Measurements from ENCODE around the gene KCNC4. TPM values are rescaled to one million over a fixed set of nuclear protein-coding genes. Genes with fewer than 3 reads are reported as not detected.

Gene KCNC4
- total RNA-seq, 1 experiment from 2014 or later = 8.9 TPM

GRCh38 chr1:110235834-110236682 lies 25.9 kb downstream of the KCNC4 start:
- H3K27ac ChIP-seq (ENCODE audit: insufficient read length, low read depth, low read length) = no peak overlapping the region
- H3K4me2 ChIP-seq (ENCODE audit: insufficient read depth, insufficient read length, low read length) = no peak overlapping the region
- no peak overlapping the region for H3T11ph ChIP-seq (ENCODE audit: low read length)
- H4K5ac ChIP-seq (ENCODE audit: insufficient read length, low read depth, low read length) = no peak overlapping the region
- Mint-ChIP-seq H3K36me3 (ENCODE audit: insufficient read depth in 1 of 3, low read depth in 3 of 3) (peaks cover 0 to 3% (median 0%) of the 10 kb centered on the region in 3 experiments; a peak in 2 of 7 replicates), H3K27ac (peak overlapping the region in 2 of 3 experiments; percentile 62 to 88; a peak in 1 of 7 replicates), H3K4me3 (no peak overlapping the region), H3K4me1 (peaks cover 27 to 34% of the 10 kb centered on the region in 2 experiments), H3K9me3 (no peaks in the 10 kb centered on the region), H3K27me3 (ENCODE audit: low read depth) (peaks cover 2% of the 10 kb centered on the region)
- no CpG with 5 or more reads among the region's 11 CpGs for WGBS (ENCODE audit: extremely low coverage, insufficient read length, low lambda C conversion rate)
- H3K18ac ChIP-seq (ENCODE audit: insufficient read length, low read depth, low read length) = no peak overlapping the region
- H3K23me2 ChIP-seq (ENCODE audit: insufficient read length, low read depth, low read length, poor library complexity, severe bottlenecking) = no peaks in the 10 kb centered on the region
- H2BK120ac ChIP-seq (ENCODE audit: low read depth, low read length, poor library complexity, severe bottlenecking) = no peak overlapping the region
- no peak overlapping the region for H2AK5ac ChIP-seq (ENCODE audit: insufficient read length, low read length)
- no peak for TF ChIP-seq CTCF (conservative IDR thresholded peaks at IDR 0.05)
- H2BK12ac ChIP-seq (ENCODE audit: insufficient read length, low read depth, low read length) = no peak overlapping the region
- H2BK20ac ChIP-seq (ENCODE audit: low read depth, low read length, poor library complexity, severe bottlenecking) = no peak overlapping the region
- H2BK5ac ChIP-seq (ENCODE audit: insufficient read length, low read length) = no peak overlapping the region
- no peaks in the 10 kb centered on the region; the same call in 1 of the 2 replicates for H3K4me1 ChIP-seq (ENCODE audit: insufficient read depth, low read length)
- no peak overlapping the region for H3K14ac ChIP-seq (ENCODE audit: insufficient read depth, low read length)
- H3K9me3 ChIP-seq (ENCODE audit: control insufficient read depth, low read depth, low read length) = peaks cover 7% of the 10 kb centered on the region
- no peak overlapping the region for H4K8ac ChIP-seq (replicated peaks; ENCODE audit: insufficient read length, low read depth, low read length)
- DNase-seq = no peak
- no peaks in the 10 kb centered on the region for H3K27me3 ChIP-seq (ENCODE audit: insufficient read depth, low read length)
- no peak overlapping the region for H2AFZ ChIP-seq (ENCODE audit: low read length)
- H3K23ac ChIP-seq (ENCODE audit: insufficient read length, low read depth, low read length) = no peak overlapping the region
- H3K56ac ChIP-seq (ENCODE audit: insufficient read length, low read depth, low read length) = no peak overlapping the region
- H4K20me1 ChIP-seq (ENCODE audit: control insufficient read depth, insufficient read depth, insufficient read length) = no peaks in the 10 kb centered on the region
- H3K79me2 ChIP-seq (ENCODE audit: insufficient read depth, low read length) = no peaks in the 10 kb centered on the region
- H3K9ac ChIP-seq (ENCODE audit: extremely low read depth, insufficient read length, low read length) = no peak overlapping the region
- no peak overlapping the region for H2BK15ac ChIP-seq (ENCODE audit: low read depth, low read length)
- no peaks in the 10 kb centered on the region for H3K79me1 ChIP-seq (ENCODE audit: insufficient read depth, low read depth, low read length, poor library complexity, severe bottlenecking)
- no peak overlapping the region for H4K91ac ChIP-seq (ENCODE audit: insufficient read length, low read depth, low read length)
- no peak overlapping the region for H3K4ac ChIP-seq (ENCODE audit: low read depth, low read length)

Measured in H9 (cell line).